Lower lobe of right lung (tissue), 2 donors: ENCODE data around the gene WSCD1. TPM values are rescaled to one million over a fixed set of nuclear protein-coding genes. Genes with fewer than 3 reads are reported as not detected.

ENCODE experiments used
- ATAC-seq, 2 donors: fragments of 200-7000 bp; cut with Tn5 transposase; one replicate each; pipeline ENCODE4 v1.9.1; 2020 to 2022; ENCODE audit warnings: mild to moderate bottlenecking in 2 of 2, moderate library complexity in 2 of 2
- DNase-seq: peaks from one replicate; pipeline ENCODE4 v3.0.0-alpha.2; 2020
- H3K27ac ChIP-seq: fragments of 200-600 bp; one replicate; pipeline ENCODE4 v1.8.0; 2022
- H3K27me3 ChIP-seq: fragments of 200-600 bp; one replicate; pipeline ENCODE4 v1.8.0; 2022; ENCODE audit warnings: low read depth
- H3K36me3 ChIP-seq: fragments of 200-600 bp; one replicate; pipeline ENCODE4 v1.8.0; 2022; ENCODE audit warnings: mild to moderate bottlenecking
- H3K4me1 ChIP-seq: fragments of 200-600 bp; one replicate; pipeline ENCODE4 v1.8.0; 2022
- H3K4me3 ChIP-seq: fragments of 200-600 bp; one replicate; pipeline ENCODE4 v1.8.0; 2022; ENCODE audit warnings: mild to moderate bottlenecking
- H3K9me3 ChIP-seq: fragments of 200-600 bp; one replicate; pipeline ENCODE4 v1.8.0; 2022
- CTCF ChIP-seq: fragments of 200-600 bp; IDR thresholded peaks from one replicate; pipeline ENCODE4 v1.8.0; 2022; ENCODE audit warnings: antibody characterized with exemption, mild to moderate bottlenecking
- intact Hi-C: fragments of 100-400 bp; cut with DNase I; formaldehyde crosslinking; loops from one replicate; pipeline ENCODE4 v1.11.0; 2022
- total RNA-seq: library from RNA; stranded (reverse); fragmentation: NEBNext Ultra II Directional; extraction: Animal tissue kit (Norgen Biotek cat#: 25700); gene quantifications from one replicate; pipeline ENCODE4 v1.2.1, GENCODE V29; 2021
- donor health status: DM: no; HTN: yes; CAD: no; lungs with severe emphysema.

Gene WSCD1
- total RNA-seq, 1 donor from 2014 or later: 3.6 TPM

DNA sequence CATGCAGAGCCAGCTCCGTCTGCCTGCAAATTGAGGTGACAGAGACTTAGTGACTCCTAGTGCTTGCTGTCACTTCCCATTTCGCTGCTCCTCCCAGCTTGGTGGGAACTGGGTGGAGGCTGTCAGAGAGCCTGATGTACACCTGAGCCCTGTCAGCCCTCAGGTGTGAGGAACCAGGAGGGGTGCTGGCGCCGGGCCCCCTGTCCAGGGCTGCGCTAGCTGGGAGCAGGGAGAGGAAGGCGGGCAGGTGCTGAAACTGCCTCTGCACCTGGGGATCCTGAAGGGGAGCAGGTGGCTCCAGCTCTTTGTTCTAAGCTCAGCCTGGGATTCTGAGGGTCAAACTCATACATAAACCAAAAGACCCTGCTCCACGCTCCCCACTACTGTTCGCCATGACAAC is 10.8 kb upstream of the WSCD1 start:
- Histone ChIP-seq H3K4me1 (no peaks in the 10 kb centered on the region), H3K4me3 (no peak overlapping the region), H3K36me3 (no peaks in the 10 kb centered on the region), H3K27me3 (peaks cover 9% of the 10 kb centered on the region), H3K27ac (no peak overlapping the region), H3K9me3 (no peaks in the 10 kb centered on the region)
- intact Hi-C loops: no loop called here
- DNase-seq (no peak), ATAC-seq (no peak)
- TF ChIP-seq CTCF: no peak

DNA sequence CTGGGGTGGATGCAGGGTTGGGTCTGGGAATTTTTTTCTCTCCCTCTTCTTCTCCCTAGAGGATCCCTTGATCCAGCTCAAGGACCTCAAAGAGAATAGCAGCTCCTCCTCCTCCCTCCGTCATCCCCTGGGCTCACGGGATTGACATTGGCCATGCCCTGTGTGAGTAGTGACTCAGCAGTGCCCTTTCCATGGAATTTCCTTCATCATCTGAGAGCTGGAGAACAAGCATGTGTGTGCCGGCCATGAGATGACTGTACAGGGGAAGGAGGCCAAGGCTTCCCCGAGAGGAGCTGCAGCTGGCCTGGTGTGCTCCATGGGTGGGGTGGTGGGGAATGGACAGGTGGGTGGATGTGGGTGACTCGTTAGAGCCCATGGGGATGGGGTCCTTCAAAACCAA is 8.9 kb upstream of the WSCD1 start:
- DNase-seq: no peak
- Histone ChIP-seq H3K4me1 (no peaks in the 10 kb centered on the region), H3K27ac (no peak overlapping the region), H3K4me3 (no peak overlapping the region), H3K9me3 (no peaks in the 10 kb centered on the region), H3K36me3 (no peaks in the 10 kb centered on the region), H3K27me3 (peaks cover 24% of the 10 kb centered on the region)
- intact Hi-C loops: loop anchor here (5.0 kb wide), 1 partner anchor 91 kb away; no protein-coding TSS in a partner anchor
- no peak for TF ChIP-seq CTCF
- no peak for ATAC-seq

DNA sequence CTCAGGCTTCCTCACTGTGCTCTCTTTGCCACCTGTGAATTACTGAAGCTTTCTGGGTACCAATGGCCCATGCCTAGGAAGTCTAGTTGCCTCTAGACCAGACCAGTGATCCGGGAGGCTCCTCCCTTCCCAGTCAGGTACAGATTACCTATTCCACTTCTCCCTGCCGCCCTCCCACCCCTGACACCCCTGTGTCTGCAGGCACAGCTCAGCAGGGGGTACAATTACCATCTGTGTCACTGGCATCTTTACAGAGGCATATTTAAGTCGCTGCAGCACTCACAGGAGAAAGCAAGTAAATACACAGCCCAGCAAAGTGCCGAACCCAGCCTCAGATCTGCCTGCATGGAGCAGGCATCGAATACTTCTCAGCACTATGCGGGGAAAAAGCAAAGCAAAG is 5.3 kb upstream of the WSCD1 start:
- DNase-seq: no peak
- H3K4me3 ChIP-seq: no peak overlapping the region
- H3K27me3 ChIP-seq: peaks cover 27% of the 10 kb centered on the region
- H3K36me3 ChIP-seq: no peaks in the 10 kb centered on the region
- ATAC-seq: no peak
- no peaks in the 10 kb centered on the region for H3K9me3 ChIP-seq
- TF ChIP-seq CTCF: no peak
- intact Hi-C loops: loop anchor here (5.0 kb wide), 1 partner anchor 87 kb away; no protein-coding TSS in a partner anchor
- H3K27ac ChIP-seq: no peak overlapping the region
- no peaks in the 10 kb centered on the region for H3K4me1 ChIP-seq

DNA sequence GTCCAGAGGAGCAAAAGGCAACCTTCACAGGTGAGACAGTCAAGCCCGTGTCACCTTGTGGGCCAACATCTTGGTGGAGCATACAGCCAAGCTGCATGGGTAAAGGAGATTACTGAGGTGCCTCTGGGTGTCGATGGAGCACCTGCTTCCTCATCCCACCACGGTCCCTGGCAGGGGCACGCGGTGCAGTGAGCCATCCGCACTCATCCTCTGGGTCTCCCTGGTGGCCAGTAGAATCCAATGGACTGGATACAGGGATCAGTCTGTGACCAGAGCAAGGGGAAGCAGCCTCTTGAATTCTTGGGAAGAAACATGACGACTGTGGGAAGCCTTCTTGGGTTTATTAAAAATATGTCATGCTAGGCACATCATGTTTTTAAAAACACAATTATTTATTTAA is 4.8 kb upstream of the WSCD1 start:
- intact Hi-C loops: no loop called here
- DNase-seq (no peak), ATAC-seq (no peak)
- no peaks in the 10 kb centered on the region for H3K4me1 ChIP-seq
- no peak overlapping the region for H3K27ac ChIP-seq
- H3K36me3 ChIP-seq: no peaks in the 10 kb centered on the region
- no peaks in the 10 kb centered on the region for H3K9me3 ChIP-seq
- no peak overlapping the region for H3K4me3 ChIP-seq
- H3K27me3 ChIP-seq: peaks cover 27% of the 10 kb centered on the region
- TF ChIP-seq CTCF: no peak

DNA sequence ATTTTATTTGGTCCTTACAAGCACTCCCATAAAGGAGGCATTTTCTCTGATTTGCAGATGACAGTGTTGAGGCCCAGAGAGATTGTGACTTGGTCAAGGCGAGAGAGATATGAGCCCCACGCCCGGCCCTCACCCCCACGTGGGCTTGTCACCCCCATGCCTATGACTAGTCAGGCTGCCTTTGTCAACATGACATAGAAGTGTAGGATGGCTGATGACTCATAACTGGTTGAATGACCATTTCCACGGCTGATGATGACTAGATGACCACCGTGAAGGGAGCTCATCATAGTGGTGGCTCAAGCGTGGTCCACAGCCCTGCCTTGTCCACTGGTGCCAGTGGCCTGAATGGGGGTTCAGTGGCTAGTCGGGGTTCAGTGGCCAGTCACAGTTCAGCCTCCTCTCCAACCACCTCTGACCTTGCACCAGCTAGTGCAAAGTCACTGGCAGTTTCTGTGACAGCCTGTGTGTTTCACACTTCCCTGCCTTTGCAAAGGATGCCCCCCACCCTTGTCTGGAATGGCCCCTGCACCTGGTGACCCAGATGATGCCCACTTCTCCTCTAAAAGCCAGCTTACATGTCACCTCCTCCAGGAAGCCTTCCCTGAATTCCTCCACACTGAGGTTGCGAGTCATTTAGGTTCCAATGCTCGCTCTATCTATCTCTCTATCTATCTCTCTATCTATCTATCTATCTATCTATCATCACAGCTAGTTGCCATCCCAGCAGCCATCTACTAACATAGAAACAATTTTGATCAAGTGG is 3.8 kb upstream of the WSCD1 start:
- TF ChIP-seq CTCF: no peak
- intact Hi-C loops: no loop called here
- Histone ChIP-seq H3K4me1 (peaks cover 7% of the 10 kb centered on the region), H3K4me3 (no peak overlapping the region), H3K9me3 (no peaks in the 10 kb centered on the region), H3K36me3 (no peaks in the 10 kb centered on the region), H3K27ac (no peak overlapping the region), H3K27me3 (peaks cover 35% of the 10 kb centered on the region)
- DNase-seq (no peak), ATAC-seq (no peak)
